SW480 (cell line): ENCODE results near the gene DKKL1.

Experiments
- DNase-seq: peaks from one replicate; pipeline ENCODE4 v3.0.0-alpha.2; 2016; ENCODE audit warnings: low spot score

DKKL1 gene

DNA sequence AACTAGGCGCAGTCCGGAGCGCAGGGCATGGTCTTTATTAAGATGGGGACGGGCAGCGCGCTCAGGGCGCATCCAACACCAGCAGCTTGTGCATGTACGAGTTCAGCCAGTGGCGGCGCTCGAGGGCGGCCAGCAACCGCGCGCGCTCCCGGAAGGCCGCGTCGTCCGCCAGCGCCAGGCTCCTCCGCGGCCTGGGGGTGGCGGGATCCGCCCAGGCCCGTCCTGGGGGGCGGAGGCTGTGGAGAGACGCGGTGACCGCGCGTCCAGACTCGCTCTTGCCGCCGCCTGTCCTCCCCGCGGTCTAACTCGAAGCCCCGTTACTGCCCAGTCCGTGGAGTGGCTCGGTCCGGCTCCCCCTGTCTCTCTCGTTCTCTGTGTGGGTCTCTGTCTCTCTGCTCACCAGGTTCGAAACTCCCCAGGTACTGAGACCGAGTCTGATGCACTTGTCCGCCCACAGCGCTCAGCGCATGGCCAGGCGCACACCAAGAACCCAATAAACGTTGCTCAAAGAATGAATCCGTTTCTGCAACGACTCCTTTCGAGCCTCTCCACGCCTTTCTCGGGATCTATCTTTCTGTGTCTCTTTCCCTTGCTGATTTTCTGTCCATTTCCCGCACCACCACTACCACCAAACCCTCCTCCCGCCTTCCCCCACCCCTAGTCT, 58.9 kb downstream of the DKKL1 start:
- peak; percentile 45 for DNase-seq

GRCh38 chr19:49423071-49423984, 59.7 kb downstream of the DKKL1 start, which contains the start of gene PTH2:
Gene PTH2, minus strand, starts transcription at chr19:49423441. Its CDS starts 102 bp downstream, at chr19:49423339.
- no peak for DNase-seq

- DNase-seq, result no peak
Measured at GRCh38 chr19:49423985-49424303, 60.3 kb downstream of the DKKL1 start.
